Activated B cell treated with CpG ODN at 0.5 μM for 24 hours (primary cell): ENCODE data around the gene MRPS22. TPM values are rescaled to one million over a fixed set of nuclear protein-coding genes. Genes with fewer than 3 reads are reported as not detected.

ENCODE experiments used
- ATAC-seq: fragments of 200-7000 bp; cut with Tn5 transposase; one replicate; pipeline ENCODE4 v1.10.0; 2021; ENCODE audit warnings: low read depth, mild to moderate bottlenecking, moderate library complexity
- CTCF ChIA-PET: fragments of 350-600 bp; sonication (Branson Sonifier 250); formaldehyde crosslinking; loops from one replicate; lab custom pipeline; 2021; ENCODE audit warnings: antibody characterized with exemption; lab: Charles Lee
- POLR2A ChIA-PET: fragments of 350-600 bp; sonication (Branson Sonifier 250); formaldehyde crosslinking; loops from one replicate; lab custom pipeline; 2021; ENCODE audit warnings: antibody characterized with exemption; lab: Charles Lee
- DNase-seq: peaks from one replicate; pipeline ENCODE4 v3.0.0; 2022
- H3K27ac Mint-ChIP-seq: one replicate; pipeline ENCODE4 v1.8.0; 2020; ENCODE audit warnings: mixed read lengths
- H3K27me3 Mint-ChIP-seq: one replicate; pipeline ENCODE4 v1.8.0; 2021; ENCODE audit warnings: mixed read lengths
- H3K36me3 Mint-ChIP-seq: one replicate; pipeline ENCODE4 v1.8.0; 2021; ENCODE audit warnings: low read depth, mixed read lengths
- H3K4me1 Mint-ChIP-seq: one replicate; pipeline ENCODE4 v1.8.0; 2021; ENCODE audit warnings: mixed read lengths
- H3K4me3 Mint-ChIP-seq: one replicate; pipeline ENCODE4 v1.8.0; 2020; ENCODE audit warnings: mild to moderate bottlenecking, mixed read lengths
- H3K9me3 Mint-ChIP-seq: one replicate; pipeline ENCODE4 v1.8.0; 2020; ENCODE audit warnings: mixed read lengths
- intact Hi-C: fragments of 100-400 bp; cut with micrococcal nuclease; formaldehyde crosslinking; loops from one replicate; pipeline ENCODE4 v1.15.1; 2024
- total RNA-seq: library from RNA; stranded (reverse); gene quantifications from 2 replicates; pipeline ENCODE4 v1.2.3, GENCODE V29; 2022
- TF ChIP-seq, protein P1 (sequence below): fragments of 200-600 bp; IDR thresholded peaks from one replicate; pipeline ENCODE4 v1.8.0; 2022; ENCODE audit warnings: antibody characterized with exemption, mild to moderate bottlenecking

The MRPS22 gene
- total RNA-seq, 1 donor from 2014 or later, result 44.7 TPM

DNA sequence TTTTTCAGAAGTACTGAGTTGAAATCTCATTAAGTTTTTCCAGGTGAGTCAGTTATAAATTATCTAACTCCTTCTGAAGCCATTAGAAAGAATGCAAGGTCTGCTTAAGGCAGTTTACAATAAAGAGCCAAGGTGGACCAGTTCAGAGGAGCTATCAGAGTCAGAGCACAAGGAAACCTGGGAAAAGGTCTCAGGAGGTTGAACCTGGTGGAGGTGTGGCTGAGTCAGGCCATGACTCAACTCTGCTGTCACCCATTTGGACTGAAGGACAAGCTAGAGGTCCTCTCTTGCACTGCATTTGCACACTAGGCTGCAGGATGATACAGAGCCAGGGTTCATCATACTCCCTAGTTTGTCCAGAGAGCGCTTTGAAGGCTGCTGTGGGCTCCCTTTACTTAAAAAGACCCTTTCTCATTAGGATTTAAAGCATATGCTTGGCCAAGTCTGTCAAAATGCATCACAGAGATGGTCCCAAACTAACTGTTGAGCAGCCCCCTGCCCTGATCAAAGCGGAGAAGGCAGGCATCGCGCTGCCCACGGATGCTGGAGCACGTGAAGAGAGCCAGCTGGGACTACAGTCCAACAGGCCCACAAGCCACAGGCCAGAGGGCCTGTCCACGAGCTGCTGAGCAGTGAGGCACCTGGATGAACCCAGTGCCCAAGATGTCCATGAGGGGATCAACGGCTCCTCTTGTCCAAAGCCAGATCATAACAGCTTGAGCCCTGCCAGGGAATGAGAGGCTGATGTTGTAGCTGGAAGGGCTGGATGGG is 26.0 kb upstream of the MRPS22 start:
- H3K4me3 Mint-ChIP-seq, result no peak overlapping the region
- peaks cover 30% of the 10 kb centered on the region for H3K27me3 Mint-ChIP-seq

DNA sequence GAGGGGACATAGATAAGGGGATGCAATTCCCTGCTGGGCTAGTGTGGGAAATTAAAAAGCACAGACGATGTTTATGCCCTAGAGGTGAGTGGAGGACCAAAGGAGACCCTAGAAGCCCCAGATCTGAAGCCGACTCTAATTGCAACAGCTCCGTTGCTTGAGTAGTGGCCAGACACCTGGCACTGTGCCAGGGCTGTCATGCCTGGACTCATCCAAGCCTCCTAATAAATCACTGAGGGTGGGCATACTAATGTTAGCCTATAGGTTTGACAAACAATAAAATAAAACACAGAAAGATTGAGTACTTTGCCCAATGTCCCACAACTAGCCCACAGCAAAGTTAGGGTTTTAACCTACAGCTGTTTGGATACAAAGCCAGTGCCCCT is 25.4 kb upstream of the MRPS22 start:
- no peaks in the 10 kb centered on the region for H3K36me3 Mint-ChIP-seq
- intact Hi-C loops, result no loop called here
- no peaks in the 10 kb centered on the region for H3K9me3 Mint-ChIP-seq
- TF ChIP-seq, protein P1, sequence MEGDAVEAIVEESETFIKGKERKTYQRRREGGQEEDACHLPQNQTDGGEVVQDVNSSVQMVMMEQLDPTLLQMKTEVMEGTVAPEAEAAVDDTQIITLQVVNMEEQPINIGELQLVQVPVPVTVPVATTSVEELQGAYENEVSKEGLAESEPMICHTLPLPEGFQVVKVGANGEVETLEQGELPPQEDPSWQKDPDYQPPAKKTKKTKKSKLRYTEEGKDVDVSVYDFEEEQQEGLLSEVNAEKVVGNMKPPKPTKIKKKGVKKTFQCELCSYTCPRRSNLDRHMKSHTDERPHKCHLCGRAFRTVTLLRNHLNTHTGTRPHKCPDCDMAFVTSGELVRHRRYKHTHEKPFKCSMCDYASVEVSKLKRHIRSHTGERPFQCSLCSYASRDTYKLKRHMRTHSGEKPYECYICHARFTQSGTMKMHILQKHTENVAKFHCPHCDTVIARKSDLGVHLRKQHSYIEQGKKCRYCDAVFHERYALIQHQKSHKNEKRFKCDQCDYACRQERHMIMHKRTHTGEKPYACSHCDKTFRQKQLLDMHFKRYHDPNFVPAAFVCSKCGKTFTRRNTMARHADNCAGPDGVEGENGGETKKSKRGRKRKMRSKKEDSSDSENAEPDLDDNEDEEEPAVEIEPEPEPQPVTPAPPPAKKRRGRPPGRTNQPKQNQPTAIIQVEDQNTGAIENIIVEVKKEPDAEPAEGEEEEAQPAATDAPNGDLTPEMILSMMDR, result no peak
- no peak overlapping the region for H3K27ac Mint-ChIP-seq
- H3K4me1 Mint-ChIP-seq, result no peaks in the 10 kb centered on the region
- peaks cover 30% of the 10 kb centered on the region for H3K27me3 Mint-ChIP-seq
- no peak overlapping the region for H3K4me3 Mint-ChIP-seq
- ChIA-PET CTCF (no interaction called here), POLR2A (no interaction called here)
- ATAC-seq, result no peak
- no peak for DNase-seq

More for the DNA sequence above, 26.0 kb upstream of the MRPS22 start:
- DNase-seq, result no peak
- no peaks in the 10 kb centered on the region for H3K36me3 Mint-ChIP-seq
- no peak for ATAC-seq
- no peak overlapping the region for H3K27ac Mint-ChIP-seq
- H3K4me1 Mint-ChIP-seq, result no peaks in the 10 kb centered on the region
- CTCF ChIA-PET, result no interaction called here
- POLR2A ChIA-PET, result no interaction called here
- intact Hi-C loops, result no loop called here
- H3K9me3 Mint-ChIP-seq, result no peaks in the 10 kb centered on the region
- TF ChIP-seq, protein P1, result no peak

DNA sequence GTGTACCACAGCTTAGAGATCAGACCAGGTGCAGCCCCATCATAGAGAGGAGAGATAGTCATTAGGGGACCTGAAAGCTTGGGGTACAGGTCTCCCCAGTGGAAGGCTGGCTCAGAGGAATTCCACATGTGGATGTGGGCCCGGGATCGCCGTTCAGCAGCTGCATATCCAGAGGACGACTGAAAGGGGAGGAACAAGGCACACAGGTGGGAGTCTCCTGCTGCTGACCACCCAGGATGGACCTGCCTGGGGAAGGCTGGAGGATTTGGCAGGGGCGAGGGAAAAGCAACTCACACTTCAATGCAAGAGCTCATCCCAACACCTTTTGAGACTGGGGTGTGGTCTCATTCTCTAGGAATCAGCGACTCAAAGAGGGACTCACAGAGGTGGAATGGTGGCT is 25.0 kb upstream of the MRPS22 start:
- H3K4me3 Mint-ChIP-seq, result no peak overlapping the region
- CTCF ChIA-PET, result interaction anchor here (1.2 kb wide), 1 partner anchor 10 kb away, joined by 3 read pairs; no protein-coding TSS in a partner anchor

DNA sequence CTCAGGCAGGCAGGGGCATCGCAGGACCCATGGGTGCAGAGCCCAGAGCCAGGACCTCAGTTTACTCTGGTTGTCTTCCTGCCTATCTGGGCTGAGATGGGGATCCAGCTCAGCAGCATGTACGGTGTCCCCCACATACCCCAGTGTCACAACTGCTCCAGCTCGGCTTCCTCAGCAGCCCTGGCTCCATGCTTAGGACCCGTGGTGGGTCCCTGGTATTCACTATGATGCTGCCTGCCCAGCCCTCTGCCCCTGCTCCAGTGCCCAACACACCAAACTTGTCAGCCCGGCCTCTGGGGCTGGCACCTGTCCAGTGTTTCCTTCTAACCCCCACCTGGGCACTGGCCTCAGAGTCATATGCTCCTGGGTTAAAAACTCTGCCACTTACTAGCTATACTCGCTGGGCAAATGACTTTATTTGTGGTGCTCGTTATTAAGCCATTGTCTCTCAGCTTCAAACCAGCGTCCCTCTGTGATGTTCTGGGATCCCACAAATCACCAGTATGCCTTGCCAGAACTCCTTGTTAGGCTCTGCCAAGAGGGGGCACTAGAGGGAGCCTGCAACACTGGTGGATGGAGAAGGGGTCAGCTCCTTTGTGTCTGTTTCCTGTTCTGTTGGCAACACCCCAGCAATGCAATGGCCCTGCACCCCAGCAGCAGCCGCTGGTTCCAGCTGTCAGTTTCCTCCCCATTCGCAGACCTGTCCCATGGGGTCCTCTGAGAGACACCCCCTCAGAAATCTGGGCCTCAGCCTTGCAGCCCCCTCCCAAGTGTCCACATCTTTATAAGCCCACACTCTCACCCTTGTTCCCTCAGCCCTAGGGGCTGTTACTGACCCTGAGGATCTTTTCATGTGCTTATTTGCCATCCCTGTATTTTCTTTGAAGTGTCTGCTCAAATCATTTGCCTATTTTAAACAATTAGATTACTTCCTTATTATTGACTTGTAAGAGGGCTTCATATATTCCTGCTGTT is 24.1 kb upstream of the MRPS22 start:
- no peaks in the 10 kb centered on the region for H3K36me3 Mint-ChIP-seq
- no peak overlapping the region for H3K27ac Mint-ChIP-seq
- TF ChIP-seq, protein P1, result no peak
- no peaks in the 10 kb centered on the region for H3K9me3 Mint-ChIP-seq
- intact Hi-C loops, result no loop called here
- no peaks in the 10 kb centered on the region for H3K4me1 Mint-ChIP-seq
- POLR2A ChIA-PET, result no interaction called here
- no peak overlapping the region for H3K4me3 Mint-ChIP-seq
- no peak for DNase-seq
- peaks cover 24% of the 10 kb centered on the region for H3K27me3 Mint-ChIP-seq
- no peak for ATAC-seq
- CTCF ChIA-PET, result interaction anchor here (1.2 kb wide), 1 partner anchor 9 kb away, joined by 3 read pairs; no protein-coding TSS in a partner anchor

More for the DNA sequence above, 25.0 kb upstream of the MRPS22 start:
- Mint-ChIP-seq H3K36me3 (no peaks in the 10 kb centered on the region), H3K27ac (no peak overlapping the region), H3K4me1 (no peaks in the 10 kb centered on the region), H3K27me3 (peaks cover 26% of the 10 kb centered on the region), H3K9me3 (no peaks in the 10 kb centered on the region)
- POLR2A ChIA-PET, result no interaction called here
- no peak for ATAC-seq
- TF ChIP-seq, protein P1, result no peak
- DNase-seq, result no peak
- intact Hi-C loops, result no loop called here
